H1 (cell line): ENCODE measurements around the gene PDZRN3.

Source experiments
- EZH2 ChIP-seq: fragments of 200-600 bp; sonication (generic); IDR thresholded peaks from 2 replicates; pipeline ENCODE4 v1.7.1; 2012; ENCODE audit warnings: low read depth, mild to moderate bottlenecking, moderate library complexity, low read length, inconsistent platforms; ENCODE audit not compliant: severe bottlenecking
- SUZ12 ChIP-seq: fragments of 200-600 bp; sonication (generic); IDR thresholded peaks from 2 replicates; pipeline ENCODE4 v1.6.1; 2012; ENCODE audit warnings: mild to moderate bottlenecking, inconsistent platforms, low read length, moderate library complexity, mixed read lengths

GRCh38 chr3:73415118-73415517, 209.6 kb downstream of the PDZRN3 start:
- TF ChIP-seq SUZ12 = no peak
- TF ChIP-seq EZH2 = no peak
